ENCODE data around the gene BIRC5. TPM values are rescaled to one million over a fixed set of nuclear protein-coding genes. Genes with fewer than 3 reads are reported as not detected.

BIRC5 gene
- total RNA-seq, 1 donor from 2014 or later = 5.8 TPM

DNA sequence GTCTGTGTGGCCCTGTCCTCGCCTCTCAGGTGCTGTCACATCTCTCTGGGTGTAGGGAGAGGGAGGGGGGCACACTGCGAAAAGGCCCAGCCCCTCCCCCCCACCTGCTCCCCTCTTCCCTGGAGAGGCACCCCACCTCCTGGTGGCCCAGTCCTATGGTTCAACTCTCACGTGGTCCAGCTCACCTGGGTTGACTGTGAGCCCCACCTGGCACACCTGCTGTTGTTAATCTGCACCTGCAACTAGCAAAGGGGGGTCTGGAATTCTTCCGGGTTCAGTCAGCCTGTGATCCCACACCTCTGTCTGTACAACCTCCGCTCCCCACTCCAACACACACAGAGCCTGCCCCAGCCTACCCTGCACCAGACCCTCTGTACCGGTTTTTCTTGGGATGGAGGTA is 47.6 kb upstream of the BIRC5 start:
- H4K20me1 ChIP-seq (ENCODE audit: insufficient read depth, low read length) = peaks cover 13% of the 10 kb centered on the region
- H3K36me3 ChIP-seq (ENCODE audit: insufficient read depth, low read length) = no peaks in the 10 kb centered on the region
- H3K27me3 Mint-ChIP-seq (ENCODE audit: low read depth, unreplicated experiment) = peaks cover 3% of the 10 kb centered on the region
- no peaks in the 10 kb centered on the region for H3K9me3 Mint-ChIP-seq (ENCODE audit: unreplicated experiment)
- no peak for FAIRE-seq
- H3K4me1 ChIP-seq (ENCODE audit: insufficient read depth, low read length) = no peaks in the 10 kb centered on the region
- no peak overlapping the region for H3K4me3 ChIP-seq (ENCODE audit: insufficient read depth, low read depth, low read length)
- no peak for TF ChIP-seq EZH2 (IDR thresholded peaks at IDR 0.05; ENCODE audit: insufficient read depth, low read length)
- TF ChIP-seq, protein P1, sequence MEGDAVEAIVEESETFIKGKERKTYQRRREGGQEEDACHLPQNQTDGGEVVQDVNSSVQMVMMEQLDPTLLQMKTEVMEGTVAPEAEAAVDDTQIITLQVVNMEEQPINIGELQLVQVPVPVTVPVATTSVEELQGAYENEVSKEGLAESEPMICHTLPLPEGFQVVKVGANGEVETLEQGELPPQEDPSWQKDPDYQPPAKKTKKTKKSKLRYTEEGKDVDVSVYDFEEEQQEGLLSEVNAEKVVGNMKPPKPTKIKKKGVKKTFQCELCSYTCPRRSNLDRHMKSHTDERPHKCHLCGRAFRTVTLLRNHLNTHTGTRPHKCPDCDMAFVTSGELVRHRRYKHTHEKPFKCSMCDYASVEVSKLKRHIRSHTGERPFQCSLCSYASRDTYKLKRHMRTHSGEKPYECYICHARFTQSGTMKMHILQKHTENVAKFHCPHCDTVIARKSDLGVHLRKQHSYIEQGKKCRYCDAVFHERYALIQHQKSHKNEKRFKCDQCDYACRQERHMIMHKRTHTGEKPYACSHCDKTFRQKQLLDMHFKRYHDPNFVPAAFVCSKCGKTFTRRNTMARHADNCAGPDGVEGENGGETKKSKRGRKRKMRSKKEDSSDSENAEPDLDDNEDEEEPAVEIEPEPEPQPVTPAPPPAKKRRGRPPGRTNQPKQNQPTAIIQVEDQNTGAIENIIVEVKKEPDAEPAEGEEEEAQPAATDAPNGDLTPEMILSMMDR (IDR thresholded peaks at IDR 0.05; ENCODE audit: insufficient read depth, low read depth, low read length) = no peak
- no peak for DNase-seq (ENCODE audit: low read depth)
- no peaks in the 10 kb centered on the region for H3K79me2 ChIP-seq (ENCODE audit: insufficient read depth, low read length)
- H3K4me2 ChIP-seq (ENCODE audit: low read length) = no peak overlapping the region
- H3K4me1 Mint-ChIP-seq (ENCODE audit: low read depth, unreplicated experiment) = no peaks in the 10 kb centered on the region
- H3K9ac ChIP-seq (ENCODE audit: low read length) = no peak overlapping the region
- H3K27ac Mint-ChIP-seq (ENCODE audit: unreplicated experiment) = no peak overlapping the region
- no peaks in the 10 kb centered on the region for H3K36me3 Mint-ChIP-seq (ENCODE audit: low read depth, unreplicated experiment)
- H3K9me3 ChIP-seq (ENCODE audit: insufficient read depth, low read depth, low read length) = no peaks in the 10 kb centered on the region
- no peak overlapping the region for H2AFZ ChIP-seq (ENCODE audit: low read depth, low read length)
- H3K27me3 ChIP-seq (ENCODE audit: insufficient read depth, low read length) = no peaks in the 10 kb centered on the region
- no peak overlapping the region for H3K4me3 Mint-ChIP-seq (ENCODE audit: unreplicated experiment)
- H3K27ac ChIP-seq (ENCODE audit: low read depth, low read length) = no peak overlapping the region

DNA sequence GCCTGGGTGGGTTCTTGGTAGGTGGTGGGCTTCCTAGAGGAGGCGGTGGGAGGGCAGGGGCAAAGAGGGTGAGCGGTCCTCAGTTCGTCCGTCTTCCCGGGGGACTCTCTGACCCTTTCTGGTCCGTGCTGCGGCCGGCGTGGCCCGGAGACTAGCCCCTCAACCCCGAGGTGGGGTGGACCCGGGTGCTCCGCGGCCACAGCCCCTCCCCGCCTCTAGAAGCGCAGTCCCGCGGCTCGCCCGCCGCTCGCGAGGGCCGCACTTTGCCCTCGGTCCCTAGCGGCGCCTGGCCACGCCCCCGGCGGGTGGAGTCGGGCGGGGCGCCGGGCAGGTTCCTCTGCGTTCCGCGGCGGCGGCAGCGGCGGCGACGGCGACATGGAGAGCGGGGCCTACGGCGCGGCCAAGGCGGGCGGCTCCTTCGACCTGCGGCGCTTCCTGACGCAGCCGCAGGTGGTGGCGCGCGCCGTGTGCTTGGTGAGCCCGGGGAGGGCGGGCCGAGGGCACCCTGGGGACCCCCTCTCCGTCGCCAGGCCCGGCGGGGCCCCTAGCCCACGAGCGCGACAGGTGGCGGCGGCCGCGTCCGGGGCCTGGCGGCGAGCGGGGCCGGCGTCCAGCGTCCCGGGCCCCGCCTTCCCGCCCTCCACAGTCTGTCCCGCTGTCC is 45.7 kb upstream of the BIRC5 start, which contains the start of gene SYNGR2:
TSS of gene SYNGR2 (plus strand) at position 340 of the 661 bp plus-strand sequence. CDS start at position 376, 36 bp downstream.
- Mint-ChIP-seq H3K27me3 (ENCODE audit: low read depth, unreplicated experiment) (peaks cover 3% of the 10 kb centered on the region), H3K9me3 (ENCODE audit: unreplicated experiment) (no peaks in the 10 kb centered on the region), H3K4me3 (ENCODE audit: unreplicated experiment) (peak within 1 kb of the TSS; percentile 80), H3K27ac (ENCODE audit: unreplicated experiment) (no peak within 1 kb of the TSS), H3K4me1 (ENCODE audit: low read depth, unreplicated experiment) (peaks cover 6% of the 10 kb centered on the region), H3K36me3 (ENCODE audit: low read depth, unreplicated experiment) (peaks cover 2% of the 10 kb centered on the region)
- Histone ChIP-seq H2AFZ (ENCODE audit: low read depth, low read length) (peak within 1 kb of the TSS; percentile 90), H3K27ac (ENCODE audit: low read depth, low read length) (no peak within 1 kb of the TSS), H3K9me3 (ENCODE audit: insufficient read depth, low read depth, low read length) (no peaks in the 10 kb centered on the region), H3K4me1 (ENCODE audit: insufficient read depth, low read length) (peaks cover 4% of the 10 kb centered on the region), H3K27me3 (ENCODE audit: insufficient read depth, low read length) (no peaks in the 10 kb centered on the region), H3K36me3 (ENCODE audit: insufficient read depth, low read length) (no peaks in the 10 kb centered on the region), H4K20me1 (ENCODE audit: insufficient read depth, low read length) (peaks cover 13% of the 10 kb centered on the region), H3K4me3 (ENCODE audit: insufficient read depth, low read depth, low read length) (peak within 1 kb of the TSS; percentile 54), H3K4me2 (ENCODE audit: low read length) (peak within 1 kb of the TSS; percentile 84), H3K79me2 (ENCODE audit: insufficient read depth, low read length) (no peaks in the 10 kb centered on the region), H3K9ac (ENCODE audit: low read length) (peak within 1 kb of the TSS; percentile 72)
- FAIRE-seq (no peak), DNase-seq (ENCODE audit: low read depth) (no peak)
- TF ChIP-seq, protein P1 (IDR thresholded peaks at IDR 0.05; ENCODE audit: insufficient read depth, low read depth, low read length) = no peak
- no peak for TF ChIP-seq EZH2 (IDR thresholded peaks at IDR 0.05; ENCODE audit: insufficient read depth, low read length)

Measured in astrocyte (in vitro differentiated cells and primary cell).